Thoracic aorta (tissue), 2 donors: ENCODE data around the gene STK32B. TPM values are rescaled to one million over a fixed set of nuclear protein-coding genes. Genes with fewer than 3 reads are reported as not detected.

Source experiments
- ATAC-seq: fragments of 150-250 bp; one replicate; pipeline ENCODE4 v1.8.0; 2017; ENCODE audit warnings: low read depth; ENCODE audit not compliant: insufficient number of reproducible peaks, low FRiP score
- DNase-seq: peaks from one replicate; pipeline ENCODE4 v3.0.0-alpha.2; 2020; ENCODE audit warnings: low spot score
- H3K27ac ChIP-seq, 2 donors: fragments of 200-600 bp; sonication (generic); 1 replicate in 1 of 2; 2 replicates in 1 of 2; pipeline ENCODE4 v1.5.1; 2016; ENCODE audit warnings: mild to moderate bottlenecking in 2 of 2, moderate library complexity in 2 of 2
- H3K27me3 ChIP-seq: fragments of 200-600 bp; sonication (generic); replicated peaks from 2 replicates; pipeline ENCODE4 v1.6.0; 2016; ENCODE audit warnings: mild to moderate bottlenecking; ENCODE audit not compliant: insufficient read depth
- H3K36me3 ChIP-seq: fragments of 200-600 bp; sonication (generic); one replicate; pipeline ENCODE4 v1.5.1; 2016
- H3K4me1 ChIP-seq, 2 donors: fragments of 200-600 bp; sonication (generic); 1 replicate in 1 of 2; 2 replicates in 1 of 2; pipeline versions ENCODE4 v1.5.1 to v1.6.0; 2016; ENCODE audit warnings: low read depth in 2 of 2, mild to moderate bottlenecking in 1 of 2; ENCODE audit not compliant: control insufficient read depth in 1 of 2
- H3K4me3 ChIP-seq: fragments of 200-600 bp; sonication (generic); 2 replicates; pipeline ENCODE4 v1.5.1; 2016; ENCODE audit warnings: mild to moderate bottlenecking
- H3K9me3 ChIP-seq: fragments of 200-600 bp; sonication (generic); 2 replicates; pipeline ENCODE4 v1.5.1; 2016
- CTCF ChIP-seq: fragments of 200-600 bp; sonication (generic); IDR thresholded peaks from one replicate; pipeline ENCODE4 v1.5.1; 2019; ENCODE audit warnings: antibody characterized with exemption
- total RNA-seq, 2 donors: library from RNA; depleted of rRNA; stranded (reverse); fragments of >200 nt; gene quantifications; one replicate each; pipeline versions ENCODE4 v1.1.0 to v1.2.3, GENCODE V29; 2016

The STK32B gene
- total RNA-seq, 2 donors from 2014 or later: 4.5 to 7.0 TPM

- H3K4me3 ChIP-seq: no peak overlapping the region
- H3K36me3 ChIP-seq: no peaks in the 10 kb centered on the region
- DNase-seq (no peak), ATAC-seq (no peak)
- no peak overlapping the region for H3K27ac ChIP-seq
- no peaks in the 10 kb centered on the region for H3K27me3 ChIP-seq
- no peaks in the 10 kb centered on the region for H3K4me1 ChIP-seq
- no peak for TF ChIP-seq CTCF
- H3K9me3 ChIP-seq: no peaks in the 10 kb centered on the region
Observed at GRCh38 chr4:5543681-5544080, 492.4 kb downstream of the STK32B start.

- no peaks in the 10 kb centered on the region for H3K36me3 ChIP-seq
- no peak for ATAC-seq
- TF ChIP-seq CTCF: no peak
- H3K27me3 ChIP-seq: no peaks in the 10 kb centered on the region
- no peaks in the 10 kb centered on the region for H3K9me3 ChIP-seq
- H3K4me1 ChIP-seq: no peaks in the 10 kb centered on the region
- H3K4me3 ChIP-seq: no peak overlapping the region
- H3K27ac ChIP-seq: no peak overlapping the region
- DNase-seq: no peak
Observed at GRCh38 chr4:5544762-5545161, 493.5 kb downstream of the STK32B start.

- no peak overlapping the region for H3K27ac ChIP-seq
- H3K4me3 ChIP-seq: no peak overlapping the region
- no peak for ATAC-seq
- no peak for TF ChIP-seq CTCF
- H3K36me3 ChIP-seq: peaks cover 2% of the 10 kb centered on the region
- no peaks in the 10 kb centered on the region for H3K9me3 ChIP-seq
- H3K4me1 ChIP-seq: no peaks in the 10 kb centered on the region
- DNase-seq: no peak
- H3K27me3 ChIP-seq: no peaks in the 10 kb centered on the region
Observed at GRCh38 chr4:5545271-5545670, 494.0 kb downstream of the STK32B start.

- no peaks in the 10 kb centered on the region for H3K4me1 ChIP-seq
- DNase-seq (no peak), ATAC-seq (no peak)
- H3K36me3 ChIP-seq: peaks cover 6% of the 10 kb centered on the region
- H3K27me3 ChIP-seq: no peaks in the 10 kb centered on the region
- TF ChIP-seq CTCF: no peak
- H3K27ac ChIP-seq: no peak overlapping the region
- no peak overlapping the region for H3K4me3 ChIP-seq
- no peaks in the 10 kb centered on the region for H3K9me3 ChIP-seq
Observed at GRCh38 chr4:5547651-5548249, 496.5 kb downstream of the STK32B start.

Other genes with a start within 250 kb of the STK32B start
- gene MSX1, start 191.8 kb upstream of the STK32B start, total RNA-seq: 10 to 100 TPM; 11.0 to 24.6 TPM
- gene CYTL1, start 32.0 kb upstream of the STK32B start, total RNA-seq: 100 to 1,000 TPM in 1 of 2 donors, 10 to 100 TPM in 1; 52.3 to 126 TPM